ENCODE measurements around the gene ADAP2. TPM values are rescaled to one million over a fixed set of nuclear protein-coding genes. Genes with fewer than 3 reads are reported as not detected.

Gene ADAP2
- total and polyA plus RNA-seq, 2 of the 8 experiments (the other 6 are each of a cell fraction or from before 2014, with no cell fraction given), result 0.76 to 1.1 TPM

DNA sequence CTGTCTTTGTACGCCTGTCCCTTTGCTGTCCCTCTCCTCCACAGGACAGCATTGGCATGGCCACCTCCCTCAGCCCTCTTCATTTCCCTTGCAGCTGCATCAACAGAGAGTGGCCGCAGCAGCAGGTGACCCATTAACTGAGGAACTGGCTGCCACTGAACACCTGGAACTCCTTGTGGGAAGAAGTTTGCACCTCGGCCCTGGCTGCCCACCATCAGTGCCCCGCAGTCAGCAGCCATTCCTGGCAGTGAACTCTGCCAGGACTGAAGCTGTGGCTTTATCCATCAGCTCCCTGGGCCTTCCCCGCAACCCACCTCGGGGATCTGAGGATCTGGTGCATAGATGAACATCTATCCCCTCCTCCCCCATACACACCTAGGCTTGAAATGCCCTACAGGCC, 36.0 kb downstream of the ADAP2 start (continued):
- TF ChIP-seq HDAC6 (IDR thresholded peaks at IDR 0.05; ENCODE audit: low read depth, low read length) (no peak), ASH2L (IDR thresholded peaks at IDR 0.05; ENCODE audit: low read length) (no peak)

Measured in H1 (cell line).